GM19240 (cell line): Measurements from ENCODE around the gene CDC45.

Source experiments
- DNase-seq: peaks from one replicate; pipeline ENCODE4 v3.0.0; 2011; ENCODE audit warnings: low spot score; ENCODE audit not compliant: insufficient read length

Gene CDC45

DNA sequence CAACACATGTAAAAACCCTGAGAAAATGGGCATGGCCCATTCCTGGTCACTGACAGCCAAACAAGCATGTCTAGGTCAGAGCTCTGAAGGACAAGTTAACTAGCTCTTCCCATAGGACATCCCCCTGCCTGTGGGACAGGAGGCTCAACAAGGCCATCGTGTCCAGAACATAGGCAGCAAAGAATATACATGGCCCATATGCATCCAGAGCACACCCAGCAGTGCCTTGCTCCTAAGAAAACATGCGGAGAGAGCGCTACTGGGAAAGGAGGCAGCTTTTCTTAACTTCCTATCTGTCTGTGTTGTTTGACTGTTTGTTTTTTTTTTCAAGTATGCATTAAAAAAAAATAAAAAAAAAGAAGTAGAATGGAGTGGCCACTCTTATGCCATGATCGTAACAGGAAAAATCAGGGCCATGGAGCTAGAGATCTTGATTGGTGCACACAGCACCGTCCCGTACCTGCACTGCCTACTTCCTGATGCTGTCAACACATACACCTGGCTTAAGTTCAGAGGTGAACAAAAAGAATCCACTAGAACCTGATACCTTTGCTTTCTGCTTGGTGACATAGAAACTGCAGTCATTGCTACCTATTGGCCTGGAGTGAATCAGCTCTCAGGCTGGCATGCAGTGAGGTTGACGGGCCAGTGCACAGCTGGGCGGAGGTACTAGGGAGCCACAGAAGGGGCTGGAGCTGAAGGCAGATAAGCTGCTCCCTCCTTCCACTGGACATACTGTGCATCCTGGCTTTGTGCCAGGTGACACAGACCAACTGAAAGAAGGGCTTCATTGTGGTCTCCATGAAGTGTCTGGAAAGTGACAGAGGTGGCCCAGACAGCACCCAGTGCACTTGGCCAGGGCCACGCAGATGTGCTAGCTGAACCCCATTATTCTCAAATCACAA, 12.6 kb upstream of the CDC45 start:
- no peak for DNase-seq

DNA sequence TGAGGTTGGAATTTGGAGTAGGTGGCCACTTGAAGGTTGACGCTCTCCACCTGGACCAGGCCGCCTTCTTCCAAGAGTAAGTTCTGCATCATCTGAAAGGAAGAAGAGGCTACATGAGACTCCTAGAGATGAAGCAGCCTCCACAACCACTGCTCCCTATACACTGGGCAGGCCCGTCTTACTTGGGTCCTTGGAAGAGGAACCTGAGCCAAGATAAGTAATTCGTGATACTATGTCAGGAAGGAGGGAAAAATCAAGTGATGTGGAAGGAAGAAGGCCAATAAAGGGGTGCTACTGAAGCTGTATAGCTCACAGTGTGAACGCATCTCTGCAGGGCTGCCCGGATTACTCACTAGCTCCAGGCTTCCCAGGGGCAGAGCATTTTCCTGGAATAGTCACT, 11.8 kb upstream of the CDC45 start:
- DNase-seq, result no peak

DNA sequence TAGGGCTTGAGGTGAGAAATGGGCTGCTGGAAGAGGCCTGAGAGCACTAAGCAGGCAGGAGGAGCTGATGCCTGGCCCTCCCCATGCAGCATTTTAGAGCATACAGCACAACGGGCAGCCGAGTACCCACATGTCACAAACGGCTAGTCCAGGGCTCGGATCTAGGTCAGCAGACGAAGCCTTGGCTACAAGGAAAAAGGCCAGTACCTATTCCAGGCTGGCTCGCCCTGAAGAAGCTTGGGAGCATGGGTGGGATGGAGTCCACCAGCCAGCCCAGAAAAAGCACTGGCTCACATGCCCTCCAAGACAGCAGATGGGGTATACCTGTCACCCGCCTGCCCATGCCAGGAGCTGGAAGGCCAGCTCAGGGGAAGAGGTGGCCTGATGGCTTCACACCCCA, 10.3 kb upstream of the CDC45 start:
- no peak for DNase-seq

DNA sequence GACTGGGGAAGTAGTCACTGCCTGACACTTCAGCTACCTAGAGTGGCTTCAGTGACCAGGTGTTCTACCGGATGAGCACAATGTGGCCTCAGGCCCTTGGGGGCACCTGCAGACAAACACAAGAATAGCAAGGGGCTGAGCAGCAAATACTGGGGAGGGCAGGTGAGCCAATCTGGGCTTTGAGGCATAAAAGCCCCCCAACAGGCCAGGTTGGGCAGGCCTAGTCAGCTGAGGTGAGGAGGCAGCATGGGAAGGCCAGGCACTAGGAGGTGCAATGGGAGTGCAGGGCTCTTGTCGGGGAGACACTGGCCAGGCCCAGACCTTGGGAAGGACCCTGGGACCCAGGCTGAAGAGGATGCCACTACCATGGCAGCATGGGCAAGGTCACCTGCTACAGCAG, 9.7 kb upstream of the CDC45 start:
- DNase-seq, result no peak

- no peak for DNase-seq
Observed at GRCh38 chr22:19471572-19471971, 8.1 kb upstream of the CDC45 start.

DNA sequence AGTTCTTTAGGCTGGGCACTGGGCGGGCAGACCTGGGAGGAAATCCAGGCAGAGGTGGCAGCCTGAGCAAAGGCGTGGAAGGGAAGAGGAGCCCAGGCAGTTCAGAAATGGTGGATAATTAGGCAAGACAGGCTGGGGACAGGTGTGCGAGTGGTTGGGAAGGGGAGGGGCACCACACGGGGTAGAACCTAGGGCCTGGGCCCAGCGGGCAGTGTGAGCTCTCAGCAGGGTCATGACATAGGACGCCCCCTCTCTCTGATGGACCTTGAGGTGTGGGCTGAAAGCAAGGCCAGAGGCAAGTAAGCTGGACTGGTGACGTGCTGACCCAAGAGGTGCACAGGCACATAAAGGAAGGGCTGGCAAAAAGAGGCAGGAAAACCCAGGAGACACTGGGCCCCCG, 7.5 kb upstream of the CDC45 start:
- no peak for DNase-seq

DNA sequence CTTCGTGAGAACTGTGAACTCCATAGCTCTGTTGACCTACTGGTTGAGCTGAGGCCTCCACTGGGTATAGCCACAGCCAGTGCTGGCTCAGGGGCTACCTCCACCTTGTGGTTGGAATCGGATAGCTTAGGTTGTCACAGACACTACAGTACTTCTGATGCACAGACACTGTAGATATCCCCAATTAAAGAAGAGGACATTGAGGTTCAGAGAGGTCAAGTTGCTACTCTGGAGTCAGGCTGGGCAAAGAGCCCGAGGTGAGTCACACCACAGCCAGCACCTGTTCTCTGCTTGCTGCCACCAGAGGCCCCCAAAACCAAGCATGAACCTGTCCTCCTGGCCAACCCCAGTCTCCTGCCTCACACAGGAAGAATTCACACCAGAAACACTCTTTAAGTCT, 6.1 kb upstream of the CDC45 start:
- no peak for DNase-seq

DNA sequence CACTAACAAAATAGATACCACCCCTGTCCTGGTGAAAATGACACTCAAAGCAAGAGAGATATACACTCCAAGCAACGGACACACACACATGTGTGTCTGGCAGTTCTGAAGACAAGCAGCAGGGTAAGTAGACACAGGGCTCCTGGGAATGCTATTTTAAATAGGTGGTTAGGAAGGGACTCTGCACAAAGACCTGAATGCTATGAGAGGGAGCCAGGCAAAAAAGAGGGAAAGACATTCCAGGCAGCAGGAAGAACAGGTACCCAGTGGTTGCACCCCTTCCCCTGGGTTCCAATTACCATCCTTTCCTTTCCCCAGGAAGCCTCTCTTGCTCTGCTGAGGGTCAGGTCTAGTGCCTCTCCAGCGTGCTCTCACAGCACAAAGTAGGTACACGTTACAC, 3.7 kb upstream of the CDC45 start:
- DNase-seq, result no peak

GRCh38 chr22:19477321-19478044, 2.2 kb upstream of the CDC45 start:
- DNase-seq, result no peak

GRCh38 chr22:19478045-19478900, 1.4 kb upstream of the CDC45 start:
- no peak for DNase-seq

GRCh38 chr22:19478901-19479354, 792 bp upstream of the CDC45 start, which contains the start of gene UFD1:
TSS of gene UFD1 (minus strand) at chr22:19479193. CDS start at chr22:19479085, 108 bp downstream.
- peak; percentile 76 for DNase-seq

- DNase-seq, result no peak
Observed at GRCh38 chr22:19480173-19480568, 451 bp downstream of the CDC45 start.

GRCh38 chr22:19480789-19481188, 1.1 kb downstream of the CDC45 start:
- no peak for DNase-seq

GRCh38 chr22:19482297-19482696, 2.6 kb downstream of the CDC45 start:
- no peak for DNase-seq

DNA sequence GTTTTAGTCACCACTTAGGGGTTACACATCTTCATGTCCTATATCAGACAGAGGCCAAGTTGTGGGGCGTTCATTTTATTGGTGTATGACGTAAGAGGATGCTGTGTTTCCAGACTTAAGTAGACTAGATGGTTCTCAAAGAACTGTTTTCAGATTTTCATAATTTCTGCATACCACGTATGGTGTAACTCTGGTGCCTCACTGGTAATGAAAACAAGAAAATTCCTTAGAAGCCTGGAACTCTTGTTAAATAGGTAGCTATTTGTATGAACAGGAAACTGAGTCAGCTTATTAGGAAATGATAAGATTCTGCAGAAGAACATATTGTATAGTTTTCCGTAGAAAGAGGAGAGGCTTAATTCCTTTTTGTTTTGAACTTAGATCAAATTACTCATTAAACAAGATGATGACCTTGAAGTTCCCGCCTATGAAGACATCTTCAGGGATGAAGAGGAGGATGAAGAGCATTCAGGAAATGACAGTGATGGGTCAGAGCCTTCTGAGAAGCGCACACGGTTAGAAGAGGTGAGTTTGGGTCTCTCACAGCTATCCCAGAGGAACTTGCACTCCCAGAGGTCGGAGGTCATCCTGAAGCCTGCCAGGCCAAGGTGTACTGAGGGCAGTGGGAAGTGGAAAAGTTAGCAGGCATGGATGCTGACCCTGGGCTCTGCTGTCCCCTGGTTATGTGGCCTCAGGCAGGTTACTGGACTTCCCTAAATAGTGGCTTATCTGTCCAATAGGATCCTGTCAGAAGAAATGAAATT, 3.9 kb downstream of the CDC45 start:
- no peak for DNase-seq

GRCh38 chr22:19488285-19488684, 8.6 kb downstream of the CDC45 start:
- no peak for DNase-seq

GRCh38 chr22:19488884-19489843, 9.4 kb downstream of the CDC45 start:
- no peak for DNase-seq

DNA sequence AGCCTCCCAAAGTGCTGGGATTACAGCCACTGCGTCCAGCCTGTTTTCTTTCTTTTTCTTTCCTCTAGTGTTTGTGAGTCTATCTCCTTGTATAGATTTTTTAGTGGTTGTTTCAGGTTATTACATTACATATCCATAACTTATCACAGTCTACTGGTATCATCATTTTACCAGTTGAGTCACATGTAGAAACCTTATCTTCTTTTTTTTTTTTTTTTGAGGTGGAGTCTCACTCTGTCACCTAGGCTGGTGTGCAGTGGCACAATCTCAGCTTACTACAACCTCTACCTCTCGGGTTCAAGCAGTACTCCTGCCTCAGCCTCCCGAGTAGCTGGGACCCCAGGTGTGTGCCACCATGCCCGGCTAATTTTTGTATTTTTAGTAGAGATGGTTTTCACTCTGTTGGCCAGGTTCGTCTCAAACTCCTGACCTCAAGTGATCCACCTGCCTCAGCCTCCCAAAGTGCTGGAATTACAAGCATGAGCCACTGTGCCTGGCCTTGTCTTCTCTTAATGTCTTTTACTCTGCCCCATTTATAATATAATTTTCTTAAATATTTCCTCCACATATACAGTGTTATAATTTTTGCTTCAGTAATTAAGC, 11.0 kb downstream of the CDC45 start:
- DNase-seq, result no peak

DNA sequence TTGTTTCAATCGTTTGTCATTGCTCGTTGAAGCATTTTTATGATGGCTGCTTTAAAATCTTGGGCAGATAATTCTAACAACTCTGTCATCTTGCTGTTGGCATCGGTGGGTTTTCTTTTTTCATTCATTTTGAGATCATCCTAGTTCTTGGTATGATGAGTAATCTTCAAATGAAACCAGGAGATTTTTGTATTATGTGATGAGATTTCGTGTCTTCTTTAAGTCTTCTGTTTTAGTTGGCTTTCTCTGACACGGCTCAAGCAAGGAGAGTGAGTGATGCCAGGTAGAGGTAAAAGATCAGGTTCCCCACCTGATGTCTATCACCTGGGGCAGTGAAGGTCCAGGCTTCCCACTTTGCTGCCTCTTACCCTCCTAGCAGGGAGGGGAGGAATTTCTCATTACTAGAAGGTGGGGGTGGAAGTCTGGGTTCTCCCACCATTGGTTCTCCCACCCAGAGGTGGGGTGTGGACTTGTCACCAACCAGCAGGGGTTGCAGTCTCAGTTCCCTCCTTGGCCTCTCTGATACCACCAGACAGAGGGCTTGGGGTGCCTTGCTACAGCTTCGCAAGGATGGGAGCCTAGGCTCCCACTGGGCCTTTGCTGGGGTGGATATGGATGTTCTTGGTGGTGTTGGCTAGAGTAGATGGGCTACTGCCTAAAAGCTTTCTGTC, 12.9 kb downstream of the CDC45 start:
- no peak for DNase-seq
